GM12891 (cell line): ENCODE results near the gene RYR1.

ENCODE experiments used
- POLR2A ChIP-seq: IDR thresholded peaks from 2 replicates; pipeline ENCODE4 v1.6.1; 2011; ENCODE audit warnings: low read depth, low read length, control low read depth
- TAF1 ChIP-seq: IDR thresholded peaks from 2 replicates; pipeline ENCODE4 v1.6.1; 2011; ENCODE audit warnings: low read depth, low read length, control low read depth

- no peak for TF ChIP-seq TAF1
- no peak for TF ChIP-seq POLR2A
These were observed 115.6 kb downstream of the RYR1 start for GRCh38 chr19:38549061-38549460.
